HFFc6 (cell line): ENCODE results near the gene UBE4A. TPM values are rescaled to one million over a fixed set of nuclear protein-coding genes. Genes with fewer than 3 reads are reported as not detected.
A peak's percentile ranks its signal among the peaks of the same experiment; 100 is the strongest.

Experiments used
- DNase-seq: peaks from one replicate; pipeline ENCODE4 v3.0.0-alpha.2; 2018
- H3K27ac Mint-ChIP-seq: 2 replicates; pipeline ENCODE4 v1.8.0; 2020; ENCODE audit warnings: mild to moderate bottlenecking, mixed read lengths
- H3K27me3 Mint-ChIP-seq: 2 replicates; pipeline ENCODE4 v1.8.0; 2021; ENCODE audit warnings: mild to moderate bottlenecking, moderate library complexity, mixed read lengths; ENCODE audit not compliant: insufficient read depth
- H3K36me3 Mint-ChIP-seq: 2 replicates; pipeline ENCODE4 v1.8.0; 2021; ENCODE audit warnings: low read depth, mixed read lengths
- H3K4me1 Mint-ChIP-seq: 2 replicates; pipeline ENCODE4 v1.8.0; 2020; ENCODE audit warnings: low read depth, mixed read lengths
- H3K4me3 Mint-ChIP-seq: 2 replicates; pipeline ENCODE4 v1.8.0; 2020; ENCODE audit warnings: mild to moderate bottlenecking, moderate library complexity, mixed read lengths
- H3K9me3 Mint-ChIP-seq: 2 replicates; pipeline ENCODE4 v1.8.0; 2020; ENCODE audit warnings: mild to moderate bottlenecking, mixed read lengths
- CTCF ChIP-seq: fragments of 200-600 bp; sonication (generic); IDR thresholded peaks from 2 replicates; pipeline ENCODE4 v1.5.0; 2021; ENCODE audit warnings: antibody characterized with exemption, mild to moderate bottlenecking
- total RNA-seq, 6 experiments: library from RNA; stranded (reverse); fragmentation: NEBNext Ultra II Directional; extraction: Animal tissue kit (Norgen Biotek cat#: 25700); gene quantifications; 2 replicates in 1 of 6; 3 replicates in 5 of 6; pipeline ENCODE4 v1.2.3, GENCODE V29; 2021

The UBE4A gene
- total RNA-seq, 6 experiments from 2014 or later = 46.2 to 62.7 (median 54.1) TPM

- peak; percentile 84 for DNase-seq
- no peak for TF ChIP-seq CTCF
- H3K4me1 Mint-ChIP-seq = peaks cover 68% of the 10 kb centered on the region
- peak overlapping the region; percentile 92 for H3K4me3 Mint-ChIP-seq
- H3K36me3 Mint-ChIP-seq = 0 out of 2 replicates have a peak, but pooled peaks cover 4% of the 10 kb centered on the region
- H3K9me3 Mint-ChIP-seq = no peaks in the 10 kb centered on the region
- H3K27ac Mint-ChIP-seq = peak overlapping the region; percentile 91
- H3K27me3 Mint-ChIP-seq = no peaks in the 10 kb centered on the region; the same call in 1 of the 2 replicates
Observed at GRCh38 chr11:118438314-118438931, 79.0 kb downstream of the UBE4A start.

GRCh38 chr11:118439646-118440045 is 80.2 kb downstream of the UBE4A start:
- no peak for TF ChIP-seq CTCF
- H3K27ac Mint-ChIP-seq = peak overlapping the region; percentile 36; the same call in 1 of the 2 replicates
- H3K27me3 Mint-ChIP-seq = no peaks in the 10 kb centered on the region; the same call in 1 of the 2 replicates
- peak overlapping the region; percentile 92 for H3K4me3 Mint-ChIP-seq
- H3K9me3 Mint-ChIP-seq = no peaks in the 10 kb centered on the region
- DNase-seq = no peak
- H3K4me1 Mint-ChIP-seq = peaks cover 69% of the 10 kb centered on the region
- H3K36me3 Mint-ChIP-seq = 0 out of 2 replicates have a peak, but pooled peaks cover 4% of the 10 kb centered on the region

- no peak for DNase-seq
- peak overlapping the region; percentile 56 for H3K4me3 Mint-ChIP-seq
- H3K9me3 Mint-ChIP-seq = no peaks in the 10 kb centered on the region
- H3K27me3 Mint-ChIP-seq = peaks cover 2% of the 10 kb centered on the region
- peaks cover 68% of the 10 kb centered on the region for H3K4me1 Mint-ChIP-seq
- H3K27ac Mint-ChIP-seq = peak overlapping the region; percentile 54
- TF ChIP-seq CTCF = no peak
- 0 out of 2 replicates have a peak, but pooled peaks cover 11% of the 10 kb centered on the region for H3K36me3 Mint-ChIP-seq
Observed at GRCh38 chr11:118441770-118442275, 82.4 kb downstream of the UBE4A start.

GRCh38 chr11:118442301-118442700 is 82.9 kb downstream of the UBE4A start:
- Mint-ChIP-seq H3K9me3 (no peaks in the 10 kb centered on the region), H3K4me3 (peak overlapping the region; percentile 56), H3K36me3 (0 out of 2 replicates have a peak, but pooled peaks cover 11% of the 10 kb centered on the region), H3K27me3 (peaks cover 2% of the 10 kb centered on the region), H3K27ac (peak overlapping the region; percentile 54), H3K4me1 (peaks cover 73% of the 10 kb centered on the region)
- TF ChIP-seq CTCF = no peak
- DNase-seq = no peak

- H3K9me3 Mint-ChIP-seq = no peaks in the 10 kb centered on the region
- DNase-seq = no peak
- H3K4me3 Mint-ChIP-seq = no peak overlapping the region
- TF ChIP-seq CTCF = no peak
- H3K4me1 Mint-ChIP-seq = peaks cover 80% of the 10 kb centered on the region
- 0 out of 2 replicates have a peak, but pooled peaks cover 11% of the 10 kb centered on the region for H3K36me3 Mint-ChIP-seq
- no peak overlapping the region for H3K27ac Mint-ChIP-seq
- H3K27me3 Mint-ChIP-seq = peaks cover 2% of the 10 kb centered on the region; the same call in 1 of the 2 replicates
Observed at GRCh38 chr11:118442908-118443589, 83.6 kb downstream of the UBE4A start.
